Activated gamma-delta T cell (primary cell): ENCODE data around the gene TTLL1.
"Not testable (repeated sequence)": the region's sequence is repeated elsewhere in the genome, so short reads cannot be mapped to it uniquely, and the experiment has no call there.

ENCODE experiments used
- DNase-seq: peaks from one replicate; lab custom pipeline; 2025; lab: John Stamatoyannopoulos, UW

TTLL1 gene

GRCh38 chr22:43110444-43110926, 21.3 kb upstream of the TTLL1 start, which contains the start of gene BIK:
Gene BIK (plus strand): TSS chr22:43110750. CDS start chr22:43124023, 13,273 bp downstream.
- DNase-seq: peak; percentile 27

- DNase-seq: no peak
Measured at GRCh38 chr22:43109921-43110443, 20.8 kb upstream of the TTLL1 start.

GRCh38 chr22:43109511-43109910, 20.3 kb upstream of the TTLL1 start:
- DNase-seq: no peak

- no peak for DNase-seq
Measured at GRCh38 chr22:43106302-43106701, 17.1 kb upstream of the TTLL1 start.

GRCh38 chr22:43104950-43105349, 15.8 kb upstream of the TTLL1 start:
- not testable (repeated sequence) for DNase-seq

GRCh38 chr22:43104056-43104625, 14.9 kb upstream of the TTLL1 start:
- DNase-seq: not testable (repeated sequence)

- no peak for DNase-seq
Measured at GRCh38 chr22:43101306-43101705, 12.1 kb upstream of the TTLL1 start.

- DNase-seq: no peak
Measured at GRCh38 chr22:43100225-43100624, 11.0 kb upstream of the TTLL1 start.

GRCh38 chr22:43099095-43099494, 9.9 kb upstream of the TTLL1 start:
- no peak for DNase-seq

- no peak for DNase-seq
Measured at GRCh38 chr22:43098356-43098755, 9.2 kb upstream of the TTLL1 start.

- no peak for DNase-seq
Measured at GRCh38 chr22:43096420-43096819, 7.2 kb upstream of the TTLL1 start.

- DNase-seq: no peak
Measured at GRCh38 chr22:43094551-43094950, 5.4 kb upstream of the TTLL1 start.

- no peak for DNase-seq
Measured at GRCh38 chr22:43094085-43094484, 4.9 kb upstream of the TTLL1 start.

GRCh38 chr22:43092085-43092484, 2.9 kb upstream of the TTLL1 start:
- no peak for DNase-seq

- DNase-seq: no peak
Measured at GRCh38 chr22:43090130-43090789, 1.1 kb upstream of the TTLL1 start.

- DNase-seq: no peak
Measured at GRCh38 chr22:43088627-43088983, 586 bp downstream of the TTLL1 start.

- DNase-seq: no peak
Measured at GRCh38 chr22:43085658-43086606, 3.3 kb downstream of the TTLL1 start.

GRCh38 chr22:43081968-43082367, 7.2 kb downstream of the TTLL1 start:
- DNase-seq: no peak

GRCh38 chr22:43080616-43081015, 8.6 kb downstream of the TTLL1 start:
- DNase-seq: no peak

- no peak for DNase-seq
Measured at GRCh38 chr22:43079742-43080141, 9.4 kb downstream of the TTLL1 start.

- DNase-seq: no peak
Measured at GRCh38 chr22:43078522-43078921, 10.7 kb downstream of the TTLL1 start.

GRCh38 chr22:43077121-43077877, 11.9 kb downstream of the TTLL1 start:
- DNase-seq: no peak
